Fibroblast of pulmonary artery (primary cell): Measurements from ENCODE around the gene TTLL10.
A peak's percentile ranks its signal among the peaks of the same experiment; 100 is the strongest.

Experiments
- DNase-seq: peaks from one replicate; pipeline ENCODE4 v3.0.0-alpha.2; 2010; ENCODE audit warnings: low read depth
- H3K4me3 ChIP-seq: replicated peaks from 2 replicates; pipeline ENCODE4 v1.5.1; 2011; ENCODE audit warnings: low read depth, mild to moderate bottlenecking, control low read depth, low read length, moderate library complexity
- CTCF ChIP-seq: IDR thresholded peaks from 2 replicates; pipeline ENCODE4 v1.5.1; 2011; ENCODE audit warnings: mild to moderate bottlenecking, control low read depth, low read length, inconsistent platforms; ENCODE audit errors: missing control alignments

TTLL10 gene

GRCh38 chr1:1231400-1232207 lies 57.9 kb downstream of the TTLL10 start, which contains the start of gene SDF4:
Gene SDF4 (minus strand): TSS chr1:1232001. CDS start chr1:1228772, 3,229 bp downstream.
- DNase-seq, result peak; percentile 97
- TF ChIP-seq CTCF, result no peak
- H3K4me3 ChIP-seq, result peak within 1 kb of the TSS; percentile 89

GRCh38 chr1:1232208-1232795 lies 58.6 kb downstream of the TTLL10 start, which contains the start of gene B3GALT6:
Gene B3GALT6 (plus strand): TSS chr1:1232237. CDS start chr1:1232279, 42 bp downstream.
- DNase-seq, result no peak
- H3K4me3 ChIP-seq, result peak within 1 kb of the TSS; percentile 89
- TF ChIP-seq CTCF, result no peak

- H3K4me3 ChIP-seq, result no peak overlapping the region
- DNase-seq, result no peak
- no peak for TF ChIP-seq CTCF
Measured at GRCh38 chr1:1232796-1233566, 59.3 kb downstream of the TTLL10 start.

GRCh38 chr1:1233567-1233892 lies 59.9 kb downstream of the TTLL10 start:
- no peak overlapping the region for H3K4me3 ChIP-seq
- DNase-seq, result no peak
- TF ChIP-seq CTCF, result no peak

GRCh38 chr1:1234180-1234808 lies 60.6 kb downstream of the TTLL10 start:
- no peak for DNase-seq
- TF ChIP-seq CTCF, result no peak
- no peak overlapping the region for H3K4me3 ChIP-seq

- TF ChIP-seq CTCF, result no peak
- DNase-seq, result no peak
- H3K4me3 ChIP-seq, result no peak overlapping the region
Measured at GRCh38 chr1:1235016-1235744, 61.5 kb downstream of the TTLL10 start.
